HFF-Myc (cell line): ENCODE results near the gene SLC35F1.

Source experiments
- DNase-seq: peaks from one replicate; pipeline ENCODE4 v3.0.0-alpha.2; 2011; ENCODE audit warnings: low read depth; ENCODE audit errors: extremely low read depth
- H3K4me3 ChIP-seq: replicated peaks from 2 replicates; pipeline ENCODE4 v1.5.1; 2011; ENCODE audit warnings: low read depth, mild to moderate bottlenecking, control low read depth, low read length
- CTCF ChIP-seq: IDR thresholded peaks from 2 replicates; pipeline ENCODE4 v1.5.1; 2012; ENCODE audit warnings: mild to moderate bottlenecking, low read depth, low read length, control low read depth; ENCODE audit errors: missing control alignments

Gene SLC35F1

GRCh38 chr6:118356054-118356453 is 449.0 kb downstream of the SLC35F1 start:
- no peak overlapping the region for H3K4me3 ChIP-seq
- no peak for DNase-seq
- TF ChIP-seq CTCF: no peak

GRCh38 chr6:118356686-118357085 is 449.6 kb downstream of the SLC35F1 start:
- DNase-seq: no peak
- H3K4me3 ChIP-seq: no peak overlapping the region
- no peak for TF ChIP-seq CTCF
